ENCODE data around the gene RGS6.

DNA sequence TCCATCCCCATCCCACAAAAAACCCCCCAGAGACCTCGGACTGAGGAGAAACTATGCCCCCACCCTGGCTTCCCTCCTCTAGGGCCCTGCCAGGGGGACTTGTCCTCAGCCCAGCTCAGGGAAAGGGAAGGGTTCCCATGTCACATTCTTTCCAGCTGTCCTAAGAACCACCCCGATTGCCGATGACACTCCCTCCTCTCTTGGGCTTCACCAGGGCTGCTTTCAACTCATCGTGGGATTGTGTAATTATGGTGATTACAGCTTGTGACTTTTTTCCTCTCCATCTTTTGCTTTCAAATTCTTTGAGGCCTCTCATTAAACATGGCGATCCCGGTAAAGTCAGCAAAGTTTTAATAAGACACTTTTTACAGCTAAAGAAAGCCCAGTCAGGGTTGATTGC, 617.6 kb downstream of the RGS6 start:
- TF ChIP-seq, protein P1, sequence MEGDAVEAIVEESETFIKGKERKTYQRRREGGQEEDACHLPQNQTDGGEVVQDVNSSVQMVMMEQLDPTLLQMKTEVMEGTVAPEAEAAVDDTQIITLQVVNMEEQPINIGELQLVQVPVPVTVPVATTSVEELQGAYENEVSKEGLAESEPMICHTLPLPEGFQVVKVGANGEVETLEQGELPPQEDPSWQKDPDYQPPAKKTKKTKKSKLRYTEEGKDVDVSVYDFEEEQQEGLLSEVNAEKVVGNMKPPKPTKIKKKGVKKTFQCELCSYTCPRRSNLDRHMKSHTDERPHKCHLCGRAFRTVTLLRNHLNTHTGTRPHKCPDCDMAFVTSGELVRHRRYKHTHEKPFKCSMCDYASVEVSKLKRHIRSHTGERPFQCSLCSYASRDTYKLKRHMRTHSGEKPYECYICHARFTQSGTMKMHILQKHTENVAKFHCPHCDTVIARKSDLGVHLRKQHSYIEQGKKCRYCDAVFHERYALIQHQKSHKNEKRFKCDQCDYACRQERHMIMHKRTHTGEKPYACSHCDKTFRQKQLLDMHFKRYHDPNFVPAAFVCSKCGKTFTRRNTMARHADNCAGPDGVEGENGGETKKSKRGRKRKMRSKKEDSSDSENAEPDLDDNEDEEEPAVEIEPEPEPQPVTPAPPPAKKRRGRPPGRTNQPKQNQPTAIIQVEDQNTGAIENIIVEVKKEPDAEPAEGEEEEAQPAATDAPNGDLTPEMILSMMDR (IDR thresholded peaks at IDR 0.05; ENCODE audit: low read depth, low read length, missing input control) = no peak
- TF ChIP-seq FOXA1 (IDR thresholded peaks at IDR 0.05) (no peak), ATF3 (IDR thresholded peaks at IDR 0.05) (no peak), SP1 (IDR thresholded peaks at IDR 0.05) (no peak), NR2F2 (IDR thresholded peaks at IDR 0.05) (no peak), RAD21 (IDR thresholded peaks at IDR 0.05) (no peak), ZBTB33 (IDR thresholded peaks at IDR 0.05) (no peak), YY1 (IDR thresholded peaks at IDR 0.05) (no peak), TAF1 (conservative IDR thresholded peaks at IDR 0.05) (no peak), RXRA (IDR thresholded peaks at IDR 0.05) (no peak), FOXA2 (IDR thresholded peaks at IDR 0.05) (no peak), JUND (IDR thresholded peaks at IDR 0.05) (no peak)
- TF ChIP-seq, protein P2, sequence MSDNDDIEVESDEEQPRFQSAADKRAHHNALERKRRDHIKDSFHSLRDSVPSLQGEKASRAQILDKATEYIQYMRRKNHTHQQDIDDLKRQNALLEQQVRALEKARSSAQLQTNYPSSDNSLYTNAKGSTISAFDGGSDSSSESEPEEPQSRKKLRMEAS (IDR thresholded peaks at IDR 0.05) = no peak
- TF ChIP-seq, protein P3, sequence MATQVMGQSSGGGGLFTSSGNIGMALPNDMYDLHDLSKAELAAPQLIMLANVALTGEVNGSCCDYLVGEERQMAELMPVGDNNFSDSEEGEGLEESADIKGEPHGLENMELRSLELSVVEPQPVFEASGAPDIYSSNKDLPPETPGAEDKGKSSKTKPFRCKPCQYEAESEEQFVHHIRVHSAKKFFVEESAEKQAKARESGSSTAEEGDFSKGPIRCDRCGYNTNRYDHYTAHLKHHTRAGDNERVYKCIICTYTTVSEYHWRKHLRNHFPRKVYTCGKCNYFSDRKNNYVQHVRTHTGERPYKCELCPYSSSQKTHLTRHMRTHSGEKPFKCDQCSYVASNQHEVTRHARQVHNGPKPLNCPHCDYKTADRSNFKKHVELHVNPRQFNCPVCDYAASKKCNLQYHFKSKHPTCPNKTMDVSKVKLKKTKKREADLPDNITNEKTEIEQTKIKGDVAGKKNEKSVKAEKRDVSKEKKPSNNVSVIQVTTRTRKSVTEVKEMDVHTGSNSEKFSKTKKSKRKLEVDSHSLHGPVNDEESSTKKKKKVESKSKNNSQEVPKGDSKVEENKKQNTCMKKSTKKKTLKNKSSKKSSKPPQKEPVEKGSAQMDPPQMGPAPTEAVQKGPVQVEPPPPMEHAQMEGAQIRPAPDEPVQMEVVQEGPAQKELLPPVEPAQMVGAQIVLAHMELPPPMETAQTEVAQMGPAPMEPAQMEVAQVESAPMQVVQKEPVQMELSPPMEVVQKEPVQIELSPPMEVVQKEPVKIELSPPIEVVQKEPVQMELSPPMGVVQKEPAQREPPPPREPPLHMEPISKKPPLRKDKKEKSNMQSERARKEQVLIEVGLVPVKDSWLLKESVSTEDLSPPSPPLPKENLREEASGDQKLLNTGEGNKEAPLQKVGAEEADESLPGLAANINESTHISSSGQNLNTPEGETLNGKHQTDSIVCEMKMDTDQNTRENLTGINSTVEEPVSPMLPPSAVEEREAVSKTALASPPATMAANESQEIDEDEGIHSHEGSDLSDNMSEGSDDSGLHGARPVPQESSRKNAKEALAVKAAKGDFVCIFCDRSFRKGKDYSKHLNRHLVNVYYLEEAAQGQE (IDR thresholded peaks at IDR 0.05) = no peak
